Lower lobe of right lung (tissue), 2 donors: ENCODE results near the gene GOLPH3L. TPM values are rescaled to one million over a fixed set of nuclear protein-coding genes. Genes with fewer than 3 reads are reported as not detected.
"Not testable (repeated sequence)": the region's sequence is repeated elsewhere in the genome, so short reads cannot be mapped to it uniquely, and the experiment has no call there.

Experiments used
- ATAC-seq, 2 donors: fragments of 200-7000 bp; cut with Tn5 transposase; one replicate each; pipeline ENCODE4 v1.9.1; 2020 to 2022; ENCODE audit warnings: mild to moderate bottlenecking in 2 of 2, moderate library complexity in 2 of 2
- DNase-seq: peaks from one replicate; pipeline ENCODE4 v3.0.0-alpha.2; 2020
- H3K27ac ChIP-seq: fragments of 200-600 bp; one replicate; pipeline ENCODE4 v1.8.0; 2022
- H3K27me3 ChIP-seq: fragments of 200-600 bp; one replicate; pipeline ENCODE4 v1.8.0; 2022; ENCODE audit warnings: low read depth
- H3K36me3 ChIP-seq: fragments of 200-600 bp; one replicate; pipeline ENCODE4 v1.8.0; 2022; ENCODE audit warnings: mild to moderate bottlenecking
- H3K4me1 ChIP-seq: fragments of 200-600 bp; one replicate; pipeline ENCODE4 v1.8.0; 2022
- H3K4me3 ChIP-seq: fragments of 200-600 bp; one replicate; pipeline ENCODE4 v1.8.0; 2022; ENCODE audit warnings: mild to moderate bottlenecking
- H3K9me3 ChIP-seq: fragments of 200-600 bp; one replicate; pipeline ENCODE4 v1.8.0; 2022
- intact Hi-C: fragments of 100-400 bp; cut with DNase I; formaldehyde crosslinking; loops from one replicate; pipeline ENCODE4 v1.11.0; 2022
- total RNA-seq: library from RNA; stranded (reverse); fragmentation: NEBNext Ultra II Directional; extraction: Animal tissue kit (Norgen Biotek cat#: 25700); gene quantifications from one replicate; pipeline ENCODE4 v1.2.1, GENCODE V29; 2021
- TF ChIP-seq, protein P1 (sequence below): fragments of 200-600 bp; IDR thresholded peaks from one replicate; pipeline ENCODE4 v1.8.0; 2022; ENCODE audit warnings: antibody characterized with exemption, mild to moderate bottlenecking
- donor health status: DM: no; HTN: yes; CAD: no; lungs with severe emphysema.

The GOLPH3L gene
- total RNA-seq, 1 donor from 2014 or later: 32.5 TPM

DNA sequence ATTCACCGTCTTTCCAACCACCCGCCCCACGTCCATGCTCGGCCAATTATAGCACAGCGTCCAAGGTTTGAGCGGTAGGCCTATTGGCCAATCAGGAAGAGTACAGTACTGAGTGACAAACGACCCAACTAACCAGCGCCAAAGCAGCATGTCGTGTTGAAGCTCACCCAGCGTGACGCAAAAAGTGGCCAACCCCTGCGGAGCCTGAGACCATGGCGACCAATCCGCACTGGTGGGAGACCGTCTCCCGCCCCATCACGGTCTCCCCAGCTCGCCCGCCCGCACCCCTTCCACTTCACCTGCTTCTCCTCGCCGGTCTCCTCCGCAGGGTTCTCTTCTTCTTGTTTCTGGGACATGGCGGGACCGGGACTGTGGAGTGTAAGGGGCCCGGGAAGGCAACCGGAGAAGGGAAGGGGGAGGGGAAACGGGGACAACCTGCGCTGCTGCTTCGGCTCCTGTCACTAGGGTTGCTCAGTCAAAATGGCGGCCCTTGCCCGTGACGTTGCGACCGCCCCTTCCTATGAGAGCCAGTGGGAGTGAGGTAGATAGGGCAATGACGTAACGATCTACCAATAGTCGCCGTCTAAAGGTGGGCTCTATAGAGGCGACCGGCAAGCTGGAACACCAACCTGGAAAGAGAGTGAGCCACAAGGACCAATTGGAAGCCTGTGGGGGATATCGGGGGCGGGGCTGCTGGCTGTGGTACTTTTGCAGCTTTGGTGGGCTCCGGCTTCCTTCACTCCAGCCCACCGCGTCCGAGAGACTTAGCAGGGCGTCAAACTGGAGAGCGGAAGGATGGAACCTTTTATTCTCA is 67.6 kb downstream of the GOLPH3L start, which contains the start of gene ENSA:
Gene ENSA (minus strand): TSS at position 498 of the 814 bp plus-strand sequence. CDS start 142 bp downstream, at position 356.
- ATAC-seq: peak; percentile 96 to 97
- TF ChIP-seq, protein P1, sequence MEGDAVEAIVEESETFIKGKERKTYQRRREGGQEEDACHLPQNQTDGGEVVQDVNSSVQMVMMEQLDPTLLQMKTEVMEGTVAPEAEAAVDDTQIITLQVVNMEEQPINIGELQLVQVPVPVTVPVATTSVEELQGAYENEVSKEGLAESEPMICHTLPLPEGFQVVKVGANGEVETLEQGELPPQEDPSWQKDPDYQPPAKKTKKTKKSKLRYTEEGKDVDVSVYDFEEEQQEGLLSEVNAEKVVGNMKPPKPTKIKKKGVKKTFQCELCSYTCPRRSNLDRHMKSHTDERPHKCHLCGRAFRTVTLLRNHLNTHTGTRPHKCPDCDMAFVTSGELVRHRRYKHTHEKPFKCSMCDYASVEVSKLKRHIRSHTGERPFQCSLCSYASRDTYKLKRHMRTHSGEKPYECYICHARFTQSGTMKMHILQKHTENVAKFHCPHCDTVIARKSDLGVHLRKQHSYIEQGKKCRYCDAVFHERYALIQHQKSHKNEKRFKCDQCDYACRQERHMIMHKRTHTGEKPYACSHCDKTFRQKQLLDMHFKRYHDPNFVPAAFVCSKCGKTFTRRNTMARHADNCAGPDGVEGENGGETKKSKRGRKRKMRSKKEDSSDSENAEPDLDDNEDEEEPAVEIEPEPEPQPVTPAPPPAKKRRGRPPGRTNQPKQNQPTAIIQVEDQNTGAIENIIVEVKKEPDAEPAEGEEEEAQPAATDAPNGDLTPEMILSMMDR: no peak
- H3K4me1 ChIP-seq: peaks cover 21% of the 10 kb centered on the region
- no peaks in the 10 kb centered on the region for H3K27me3 ChIP-seq
- peak within 1 kb of the TSS; percentile 75 for H3K4me3 ChIP-seq
- H3K9me3 ChIP-seq: no peaks in the 10 kb centered on the region
- intact Hi-C loops: loop anchor here (10.0 kb wide), 1 partner anchor 55 kb away; the partner anchor contains the start of gene MCL1
- peak; percentile 98 for DNase-seq
- H3K36me3 ChIP-seq: peaks cover 36% of the 10 kb centered on the region
- H3K27ac ChIP-seq: peak within 1 kb of the TSS; percentile 94

DNA sequence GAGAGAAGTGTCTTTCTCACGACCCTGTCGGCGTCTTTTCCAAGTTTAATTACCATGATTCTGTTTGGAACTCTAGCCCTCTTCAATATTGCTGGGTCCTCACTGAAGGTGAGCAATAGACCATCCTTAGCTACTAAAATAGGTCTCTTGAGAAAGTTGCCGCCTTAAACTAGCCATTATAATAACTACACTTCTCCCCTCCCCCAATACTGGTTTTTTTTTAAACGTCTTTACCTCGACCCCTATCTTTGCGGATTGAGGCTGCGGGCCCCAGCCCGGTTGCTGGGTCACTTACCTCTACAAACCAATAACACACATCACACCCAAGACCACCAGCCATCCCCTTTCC is 68.2 kb downstream of the GOLPH3L start:
- ATAC-seq (no peak), DNase-seq (no peak)
- Histone ChIP-seq H3K27me3 (no peaks in the 10 kb centered on the region), H3K36me3 (peaks cover 42% of the 10 kb centered on the region), H3K4me1 (peaks cover 21% of the 10 kb centered on the region), H3K27ac (peak overlapping the region; percentile 94), H3K9me3 (no peaks in the 10 kb centered on the region), H3K4me3 (peak overlapping the region; percentile 75)
- intact Hi-C loops: loop anchor here (10.0 kb wide), 1 partner anchor 54 kb away; the partner anchor contains the start of gene MCL1
- TF ChIP-seq, protein P1: no peak

DNA sequence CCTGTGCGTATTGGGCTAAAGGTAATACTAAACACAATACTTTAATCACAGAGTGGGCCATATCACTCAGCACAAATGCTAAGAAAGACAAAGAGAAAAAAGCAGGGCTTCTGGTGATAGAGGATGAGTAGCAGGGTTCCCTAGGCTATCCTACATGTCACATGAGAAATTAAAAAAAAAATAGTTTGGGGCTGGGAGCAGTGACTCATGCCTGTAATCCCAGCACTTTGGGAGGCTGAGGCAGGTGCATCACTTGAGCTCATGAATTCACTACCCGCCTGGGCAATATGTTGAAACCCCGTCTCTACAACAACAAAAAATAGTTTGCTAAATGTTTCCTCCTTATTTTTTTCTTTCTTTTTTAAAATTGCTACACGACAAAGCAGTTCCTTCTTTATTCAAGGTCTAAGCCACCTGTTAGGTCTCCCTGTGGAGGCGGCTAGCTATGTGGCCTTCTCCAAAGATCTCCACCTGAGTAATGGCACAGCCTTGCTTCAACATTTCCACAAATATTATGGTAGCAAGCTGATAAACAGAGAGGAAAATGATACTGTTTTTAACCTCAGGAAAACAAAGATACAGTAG is 69.0 kb downstream of the GOLPH3L start:
- TF ChIP-seq, protein P1: no peak
- Histone ChIP-seq H3K4me3 (peak overlapping the region; percentile 75), H3K27me3 (no peaks in the 10 kb centered on the region), H3K36me3 (peaks cover 50% of the 10 kb centered on the region), H3K9me3 (no peaks in the 10 kb centered on the region), H3K4me1 (peaks cover 26% of the 10 kb centered on the region), H3K27ac (no peak overlapping the region)
- DNase-seq (no peak), ATAC-seq (no peak)
- intact Hi-C loops: loop anchor here (10.0 kb wide), 1 partner anchor 53 kb away; the partner anchor contains the start of gene MCL1

DNA sequence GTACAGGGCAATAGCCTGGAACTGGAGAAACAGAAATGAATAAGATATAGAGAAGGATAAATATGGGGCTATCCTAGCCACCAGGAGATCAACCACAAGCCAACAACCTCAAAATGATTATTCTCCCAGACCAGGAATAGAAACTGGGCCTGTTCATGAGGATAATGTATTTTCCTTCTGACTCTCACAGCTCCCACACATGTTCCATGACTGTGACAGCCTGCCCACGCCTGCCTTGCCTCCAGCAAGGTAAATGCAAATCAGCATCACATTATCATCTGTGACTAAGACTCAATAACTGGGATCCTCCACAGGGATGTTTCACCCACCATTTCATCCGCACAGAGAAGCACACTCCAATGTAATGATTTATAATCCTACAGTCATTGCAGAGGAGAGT is 70.8 kb downstream of the GOLPH3L start:
- Histone ChIP-seq H3K27ac (no peak overlapping the region), H3K27me3 (no peaks in the 10 kb centered on the region), H3K36me3 (peaks cover 56% of the 10 kb centered on the region), H3K4me3 (no peak overlapping the region), H3K4me1 (peaks cover 43% of the 10 kb centered on the region), H3K9me3 (no peaks in the 10 kb centered on the region)
- ATAC-seq (no peak), DNase-seq (no peak)
- TF ChIP-seq, protein P1: no peak
- intact Hi-C loops: loop anchor here (10.0 kb wide), 1 partner anchor 51 kb away; the partner anchor contains the start of gene MCL1

DNA sequence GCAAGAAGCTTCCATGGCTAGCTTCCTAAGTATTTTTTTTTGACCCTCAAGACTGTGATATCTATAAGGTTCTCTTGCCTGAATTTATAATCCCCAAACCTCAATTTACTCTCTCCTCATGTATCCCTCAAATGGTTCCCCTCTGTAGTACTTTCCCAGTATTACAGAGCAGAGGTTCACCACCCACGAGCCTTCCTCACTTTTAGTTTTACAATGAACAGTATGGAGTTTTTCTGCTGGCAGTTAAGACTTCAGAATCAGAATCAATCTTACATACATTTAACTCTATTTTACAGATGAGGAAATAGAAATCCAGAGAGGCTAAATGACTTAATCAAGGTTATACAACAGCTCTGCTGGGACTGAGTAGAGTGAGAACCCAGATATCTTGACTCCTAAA is 72.4 kb downstream of the GOLPH3L start:
- not testable (repeated sequence) for H3K27me3 ChIP-seq, DNase-seq, ATAC-seq, H3K4me3 ChIP-seq, H3K27ac ChIP-seq, H3K9me3 ChIP-seq
- intact Hi-C loops: loop anchor here (10.0 kb wide), 1 partner anchor 50 kb away; the partner anchor contains the start of gene MCL1
- H3K36me3 ChIP-seq: peaks cover 67% of the 10 kb centered on the region
- peaks cover 51% of the 10 kb centered on the region for H3K4me1 ChIP-seq

DNA sequence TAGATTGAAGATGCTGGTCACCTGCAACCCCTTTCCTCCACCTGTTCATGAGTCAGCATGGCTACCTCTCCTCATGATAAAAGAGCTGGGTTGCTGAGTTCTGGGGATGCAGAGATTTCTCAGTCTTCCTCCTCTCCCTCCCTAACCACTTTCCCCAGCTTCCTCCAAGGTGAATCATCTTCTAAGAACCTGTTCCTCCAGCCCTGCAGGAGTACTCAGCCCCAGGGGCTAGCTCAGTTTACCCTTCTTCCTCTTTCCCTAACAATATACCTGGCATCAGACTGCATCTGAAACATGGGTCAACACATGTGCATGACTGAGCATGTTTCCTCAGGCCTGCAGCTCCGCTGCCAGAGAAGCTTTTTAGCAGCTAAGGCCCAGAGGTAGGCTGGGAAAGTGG is 72.8 kb downstream of the GOLPH3L start:
- H3K9me3 ChIP-seq, H3K27ac ChIP-seq, H3K27me3 ChIP-seq, H3K4me3 ChIP-seq, DNase-seq, ATAC-seq: not testable (repeated sequence)
- H3K36me3 ChIP-seq: peaks cover 72% of the 10 kb centered on the region
- peaks cover 55% of the 10 kb centered on the region for H3K4me1 ChIP-seq
- intact Hi-C loops: loop anchor here (10.0 kb wide), 1 partner anchor 49 kb away; the partner anchor contains the start of gene MCL1
